CD4-positive, alpha-beta T cell treated with Interleukin-6 at 100 ng/mL for 8 hours (primary cell): ENCODE results near the gene CSKMT.
"Not testable (repeated sequence)": the region's sequence is repeated elsewhere in the genome, so short reads cannot be mapped to it uniquely, and the experiment has no call there.

Source experiments
- DNase-seq: peaks from one replicate; pipeline ENCODE4 v3.0.0-alpha.2; 2020; ENCODE audit warnings: mixed read lengths, low spot score

The CSKMT gene

GRCh38 chr11:62656796-62657429 is 8.2 kb upstream of the CSKMT start:
- no peak for DNase-seq

- peak; percentile 52 for DNase-seq
Measured at GRCh38 chr11:62664405-62665074, 572 bp upstream of the CSKMT start.

- peak; percentile 51 for DNase-seq
Measured at GRCh38 chr11:62665599-62666258, 617 bp downstream of the CSKMT start.

- no peak for DNase-seq
Measured at GRCh38 chr11:62666259-62666926, 1.3 kb downstream of the CSKMT start.

- DNase-seq: no peak
Measured at GRCh38 chr11:62667460-62667859, 2.3 kb downstream of the CSKMT start.

GRCh38 chr11:62669420-62670161 is 4.5 kb downstream of the CSKMT start:
- no peak for DNase-seq

GRCh38 chr11:62671236-62671607 is 6.1 kb downstream of the CSKMT start:
- DNase-seq: no peak

GRCh38 chr11:62671608-62672389 is 6.7 kb downstream of the CSKMT start, which contains the start of the genes LBHD1 and UQCC3:
LBHD1 (minus strand) TSS chr11:62672267; CDS start chr11:62670031, 2,236 bp downstream.
UQCC3 (plus strand) TSS chr11:62671673; CDS start chr11:62671746, 73 bp downstream.
- peak; percentile 72 for DNase-seq

- DNase-seq: no peak
Measured at GRCh38 chr11:62673196-62673525, 8.0 kb downstream of the CSKMT start.

- DNase-seq: not testable (repeated sequence)
Measured at GRCh38 chr11:62675415-62675814, 10.3 kb downstream of the CSKMT start.

- no peak for DNase-seq
Measured at GRCh38 chr11:62676698-62677097, 11.6 kb downstream of the CSKMT start.

- DNase-seq: no peak
Measured at GRCh38 chr11:62677156-62677555, 12.0 kb downstream of the CSKMT start.

- DNase-seq: no peak
Measured at GRCh38 chr11:62677714-62678113, 12.6 kb downstream of the CSKMT start.

GRCh38 chr11:62678433-62678769 is 13.3 kb downstream of the CSKMT start:
- no peak for DNase-seq

GRCh38 chr11:62678770-62679696 is 13.9 kb downstream of the CSKMT start, which contains the start of gene UBXN1:
UBXN1 (minus strand) TSS chr11:62679073; CDS start chr11:62678923, 150 bp downstream.
- peak; percentile 82 for DNase-seq

GRCh38 chr11:62680825-62681240 is 15.7 kb downstream of the CSKMT start:
- peak; percentile 44 for DNase-seq

- DNase-seq: no peak
Measured at GRCh38 chr11:62682518-62682917, 17.4 kb downstream of the CSKMT start.

GRCh38 chr11:62687508-62688396 is 22.6 kb downstream of the CSKMT start:
- DNase-seq: no peak

- DNase-seq: no peak
Measured at GRCh38 chr11:62688491-62688890, 23.4 kb downstream of the CSKMT start.
